H9 (cell line): ENCODE results near the gene CCDC59. TPM values are rescaled to one million over a fixed set of nuclear protein-coding genes. Genes with fewer than 3 reads are reported as not detected.

ENCODE experiments used
- DNase-seq: peaks from one replicate; pipeline ENCODE4 v3.0.0-alpha.2; 2017
- H2AFZ ChIP-seq: one replicate; pipeline ENCODE4 v1.6.1; 2013; ENCODE audit warnings: mild to moderate bottlenecking, low read length, control low read depth, moderate library complexity
- H2AK5ac ChIP-seq: 2 replicates; pipeline ENCODE4 v1.6.1; 2013; ENCODE audit warnings: low read length, control low read depth, mixed read lengths; ENCODE audit not compliant: insufficient read length
- H2BK120ac ChIP-seq: one replicate; pipeline ENCODE4 v1.6.1; 2013; ENCODE audit warnings: low read depth, mild to moderate bottlenecking, low read length, control low read depth, inconsistent platforms; ENCODE audit not compliant: poor library complexity, severe bottlenecking
- H2BK12ac ChIP-seq: 2 replicates; pipeline ENCODE4 v1.6.1; 2013; ENCODE audit warnings: low read length, control low read depth, mixed read lengths, low read depth; ENCODE audit not compliant: insufficient read length
- H2BK15ac ChIP-seq: 2 replicates; pipeline ENCODE4 v1.6.1; 2013; ENCODE audit warnings: low read depth, low read length, control low read depth
- H2BK20ac ChIP-seq: one replicate; pipeline ENCODE4 v1.6.1; 2013; ENCODE audit warnings: low read depth, mild to moderate bottlenecking, low read length, control low read depth, inconsistent platforms; ENCODE audit not compliant: poor library complexity, severe bottlenecking
- H2BK5ac ChIP-seq: 2 replicates; pipeline ENCODE4 v1.6.1; 2013; ENCODE audit warnings: low read length, control low read depth, mixed read lengths; ENCODE audit not compliant: insufficient read length
- H3K14ac ChIP-seq: 2 replicates; pipeline ENCODE4 v1.6.1; 2013; ENCODE audit warnings: low read length, control low read depth; ENCODE audit not compliant: insufficient read depth
- H3K18ac ChIP-seq: 2 replicates; pipeline ENCODE4 v1.6.1; 2013; ENCODE audit warnings: low read depth, mild to moderate bottlenecking, mixed read lengths, low read length, control low read depth; ENCODE audit not compliant: insufficient read length
- H3K23ac ChIP-seq: 2 replicates; pipeline ENCODE4 v1.6.1; 2013; ENCODE audit warnings: low read length, control low read depth, mixed read lengths, low read depth; ENCODE audit not compliant: insufficient read length
- H3K23me2 ChIP-seq: 2 replicates; pipeline ENCODE4 v1.6.1; 2013; ENCODE audit warnings: low read depth, mild to moderate bottlenecking, mixed read lengths, low read length, control low read depth; ENCODE audit not compliant: insufficient read length, poor library complexity, severe bottlenecking
- H3K27ac ChIP-seq: 2 replicates; pipeline ENCODE4 v1.5.1; 2013; ENCODE audit warnings: low read length, control low read depth, mixed read lengths, low read depth; ENCODE audit not compliant: insufficient read length
- H3K27me3 ChIP-seq: 2 replicates; pipeline ENCODE4 v1.6.1; 2013; ENCODE audit warnings: low read length, control low read depth, inconsistent platforms; ENCODE audit not compliant: insufficient read depth
- H3K4ac ChIP-seq: 2 replicates; pipeline ENCODE4 v1.6.1; 2013; ENCODE audit warnings: low read depth, mild to moderate bottlenecking, control low read depth, inconsistent platforms, low read length, moderate library complexity
- H3K4me1 ChIP-seq: 2 replicates; pipeline ENCODE4 v1.6.1; 2013; ENCODE audit warnings: low read length, control low read depth, inconsistent platforms; ENCODE audit not compliant: insufficient read depth
- H3K4me2 ChIP-seq: 2 replicates; pipeline ENCODE4 v1.6.1; 2013; ENCODE audit warnings: low read length, control low read depth, mixed read lengths; ENCODE audit not compliant: insufficient read length, insufficient read depth
- H3K56ac ChIP-seq: 2 replicates; pipeline ENCODE4 v1.6.1; 2013; ENCODE audit warnings: low read depth, mild to moderate bottlenecking, mixed read lengths, low read length, control low read depth; ENCODE audit not compliant: insufficient read length
- H3K79me1 ChIP-seq: 2 replicates; pipeline ENCODE4 v1.6.1; 2013; ENCODE audit warnings: low read depth, mild to moderate bottlenecking, moderate library complexity, low read length, control low read depth, inconsistent platforms; ENCODE audit not compliant: insufficient read depth, poor library complexity, severe bottlenecking
- H3K79me2 ChIP-seq: 2 replicates; pipeline ENCODE4 v1.6.1; 2013; ENCODE audit warnings: low read length, control low read depth, inconsistent platforms; ENCODE audit not compliant: insufficient read depth
- H3K9ac ChIP-seq: 2 replicates; pipeline ENCODE4 v1.6.1; 2013; ENCODE audit warnings: low read length, control low read depth, mixed read lengths; ENCODE audit not compliant: insufficient read length; ENCODE audit errors: extremely low read depth
- H3K9me3 ChIP-seq: one replicate; pipeline ENCODE4 v1.6.1; 2013; ENCODE audit warnings: low read depth, low read length, inconsistent platforms; ENCODE audit not compliant: control insufficient read depth
- H3T11ph ChIP-seq: one replicate; pipeline ENCODE4 v1.6.1; 2013; ENCODE audit warnings: mild to moderate bottlenecking, low read length, control low read depth, inconsistent platforms
- H4K20me1 ChIP-seq: one replicate; pipeline ENCODE4 v1.6.1; 2013; ENCODE audit not compliant: control insufficient read depth, insufficient read length, insufficient read depth
- H4K5ac ChIP-seq: 2 replicates; pipeline ENCODE4 v1.6.1; 2013; ENCODE audit warnings: low read depth, mild to moderate bottlenecking, mixed read lengths, low read length, control low read depth; ENCODE audit not compliant: insufficient read length
- H4K8ac ChIP-seq: replicated peaks from 2 replicates; pipeline ENCODE4 v1.6.1; 2013; ENCODE audit warnings: low read length, control low read depth, mixed read lengths, low read depth; ENCODE audit not compliant: insufficient read length
- H4K91ac ChIP-seq: 2 replicates; pipeline ENCODE4 v1.6.1; 2013; ENCODE audit warnings: low read depth, mild to moderate bottlenecking, moderate library complexity, mixed read lengths, low read length, control low read depth; ENCODE audit not compliant: insufficient read length
- H3K27ac Mint-ChIP-seq, 3 experiments: 2 replicates in 2 of 3; 3 replicates in 1 of 3; pipeline ENCODE4 v1.8.0; 2020 to 2021; ENCODE audit warnings: mixed read lengths in 3 of 3, mild to moderate bottlenecking in 1 of 3, moderate library complexity in 1 of 3
- H3K27me3 Mint-ChIP-seq: 2 replicates; pipeline ENCODE4 v1.8.0; 2021; ENCODE audit warnings: low read depth, mild to moderate bottlenecking, moderate library complexity, mixed read lengths
- H3K36me3 Mint-ChIP-seq, 3 experiments: 2 replicates in 2 of 3; 3 replicates in 1 of 3; pipeline ENCODE4 v1.8.0; 2020 to 2021; ENCODE audit warnings: low read depth in 3 of 3, mixed read lengths in 3 of 3; ENCODE audit not compliant: insufficient read depth in 1 of 3
- H3K4me1 Mint-ChIP-seq, 2 experiments: 2 replicates each; pipeline ENCODE4 v1.8.0; 2020; ENCODE audit warnings: mixed read lengths in 2 of 2
- H3K4me3 Mint-ChIP-seq, 2 experiments: 2 replicates in 1 of 2; 3 replicates in 1 of 2; pipeline ENCODE4 v1.8.0; 2020 to 2021; ENCODE audit warnings: mild to moderate bottlenecking in 2 of 2, mixed read lengths in 2 of 2, moderate library complexity in 1 of 2
- H3K9me3 Mint-ChIP-seq, 2 experiments: 2 replicates in 1 of 2; 3 replicates in 1 of 2; pipeline ENCODE4 v1.8.0; 2020; ENCODE audit warnings: mild to moderate bottlenecking in 2 of 2, mixed read lengths in 2 of 2, moderate library complexity in 1 of 2
- CTCF ChIP-seq: fragments of 200-600 bp; sonication (generic); conservative IDR thresholded peaks from 3 replicates; pipeline ENCODE4 v1.8.0; 2021; ENCODE audit warnings: antibody characterized with exemption, mild to moderate bottlenecking
- WGBS: extraction: QIAGEN DNeasy Blood & Tissue Kit; methylation state at CpG from one replicate; pipeline ENCODE4 v1.1.7; 2013; ENCODE audit warnings: missing lambda C conversion rate, low lambda C conversion rate, mixed read lengths; ENCODE audit not compliant: insufficient read length; ENCODE audit errors: extremely low coverage; 5-methylcytosine and 5-hydroxymethylcytosine counted together
- total RNA-seq: library from RNA; stranded (reverse); gene quantifications from 2 replicates; pipeline ENCODE4 v1.2.1, GENCODE V29; 2021

The CCDC59 gene
- total RNA-seq, 1 experiment from 2014 or later, result 62.2 TPM

GRCh38 chr12:82319276-82319675, 38.9 kb downstream of the CCDC59 start:
- TF ChIP-seq CTCF, result no peak

More at GRCh38 chr12:82319276-82319675, 38.9 kb downstream of the CCDC59 start:
- H2BK5ac ChIP-seq, result no peak overlapping the region
- H4K8ac ChIP-seq, result no peak overlapping the region
- no peak for DNase-seq
- H3K56ac ChIP-seq, result no peak overlapping the region
- H3K79me2 ChIP-seq, result no peaks in the 10 kb centered on the region
- no peak overlapping the region for H3K4me2 ChIP-seq
- no peak overlapping the region for H2AFZ ChIP-seq
- H3K9me3 Mint-ChIP-seq, result no peaks in the 10 kb centered on the region; a peak in 1 of 5 replicates
- H3K23ac ChIP-seq, result no peak overlapping the region
- H2BK12ac ChIP-seq, result no peak overlapping the region
- H3K36me3 Mint-ChIP-seq, result no peaks in the 10 kb centered on the region
- no peak overlapping the region for H3K4ac ChIP-seq
- no peak overlapping the region for H3K18ac ChIP-seq
- no peaks in the 10 kb centered on the region for H3K27me3 ChIP-seq
- H3K9ac ChIP-seq, result no peak overlapping the region
- no peaks in the 10 kb centered on the region; the same call in 1 of the 2 replicates for H3K4me1 ChIP-seq
- H3K14ac ChIP-seq, result no peak overlapping the region
- H3K23me2 ChIP-seq, result peaks cover 4% of the 10 kb centered on the region
- no CpG with 5 or more reads among the region's 1 CpG for WGBS
- no peak overlapping the region for H2BK120ac ChIP-seq
- H3K27me3 Mint-ChIP-seq, result no peaks in the 10 kb centered on the region
- H3K27ac ChIP-seq, result no peak overlapping the region
- no peak overlapping the region for H2BK15ac ChIP-seq
- no peak overlapping the region for H3K4me3 Mint-ChIP-seq
- H4K91ac ChIP-seq, result no peak overlapping the region
- H4K20me1 ChIP-seq, result no peaks in the 10 kb centered on the region
- no peak overlapping the region for H2AK5ac ChIP-seq
- H3K9me3 ChIP-seq, result no peaks in the 10 kb centered on the region
- H3K27ac Mint-ChIP-seq, result no peak overlapping the region
- no peak overlapping the region for H4K5ac ChIP-seq
- no peak overlapping the region for H3T11ph ChIP-seq
- H3K4me1 Mint-ChIP-seq, result peaks cover 4 to 7% of the 10 kb centered on the region in 2 experiments
- H3K79me1 ChIP-seq, result no peaks in the 10 kb centered on the region
- H2BK20ac ChIP-seq, result no peak overlapping the region
